ENCODE measurements around the gene UCK1.

UCK1 gene

DNA sequence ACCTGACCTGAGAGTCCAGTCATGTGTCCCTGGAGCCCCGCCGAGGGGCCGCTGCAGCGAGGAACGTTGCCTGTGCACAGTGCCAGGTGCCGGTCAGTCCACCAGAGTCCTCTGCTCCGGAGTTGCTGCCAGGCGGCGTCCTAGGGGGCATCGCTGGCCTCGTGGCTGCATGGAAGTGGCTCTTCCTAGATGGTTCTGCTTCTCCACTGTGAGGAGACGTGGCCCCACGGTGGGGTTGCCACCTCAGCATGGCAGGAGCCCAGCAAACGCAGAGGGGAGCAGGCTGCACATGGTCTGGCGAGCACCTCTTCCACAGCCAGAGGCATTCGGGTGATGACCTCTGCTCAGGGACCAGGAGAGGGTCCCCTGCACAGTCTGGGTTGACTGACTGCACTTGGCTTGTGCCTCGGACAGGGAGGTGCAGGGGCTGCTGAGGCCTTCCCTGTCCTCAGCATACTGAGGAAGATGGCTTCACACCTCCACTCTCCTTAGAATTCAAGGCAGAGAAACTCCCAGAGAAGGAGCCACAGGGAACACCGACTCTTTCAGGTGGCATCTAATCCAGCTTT lies 54.2 kb downstream of the UCK1 start:
- ATAC-seq (ENCODE audit: low read depth) (no peak), DNase-seq (ENCODE audit: low spot score in 2 of 2) (no peak)
- H3K27me3 Mint-ChIP-seq: no peaks in the 10 kb centered on the region
- H3K4me1 Mint-ChIP-seq: no peaks in the 10 kb centered on the region
- H3K27ac Mint-ChIP-seq: no peak overlapping the region
- no peaks in the 10 kb centered on the region for H3K9me3 Mint-ChIP-seq
- no peak overlapping the region for H3K4me3 Mint-ChIP-seq
- H3K36me3 Mint-ChIP-seq: peaks cover 37% of the 10 kb centered on the region

DNA sequence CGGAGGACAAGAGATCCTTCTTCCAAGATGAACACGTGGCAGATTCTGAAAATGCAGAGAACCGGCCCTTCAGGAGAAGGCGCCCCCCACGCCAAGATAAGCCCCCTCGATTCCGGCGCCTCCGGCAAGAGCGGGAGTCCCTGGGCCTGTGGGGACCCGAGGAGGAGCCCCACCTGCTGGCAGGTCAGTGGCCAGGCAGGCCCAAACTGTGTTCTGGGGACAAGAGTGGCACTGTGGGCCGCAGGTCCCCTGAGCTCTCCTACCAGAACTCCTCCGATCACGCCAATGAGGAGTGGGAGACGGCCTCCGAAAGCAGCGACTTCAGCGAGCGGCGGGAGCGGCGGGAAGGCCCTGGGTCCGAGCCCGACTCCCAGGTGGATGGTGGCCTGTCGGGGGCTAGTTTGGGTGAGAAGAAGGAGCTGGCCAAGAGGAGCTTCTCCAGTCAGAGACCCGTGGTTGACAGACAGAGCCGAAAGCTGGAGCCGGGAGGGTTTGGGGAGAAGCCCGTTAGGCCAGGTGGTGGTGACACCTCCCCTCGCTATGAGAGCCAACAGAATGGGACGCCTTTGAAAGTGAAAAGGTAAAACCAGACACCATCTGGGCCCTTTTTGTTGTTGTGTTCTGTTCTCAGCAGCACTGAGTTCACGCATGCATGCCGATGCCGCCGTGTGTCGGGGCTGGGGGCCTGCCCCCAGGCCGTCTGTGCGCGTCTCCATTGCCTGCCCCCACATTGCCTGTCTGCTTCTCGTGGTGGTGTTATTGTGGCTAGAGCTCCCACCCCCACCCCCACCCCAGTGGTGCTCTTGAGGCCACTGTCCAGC lies 54.9 kb downstream of the UCK1 start:
- Mint-ChIP-seq H3K9me3 (no peaks in the 10 kb centered on the region), H3K27me3 (no peaks in the 10 kb centered on the region), H3K4me1 (no peaks in the 10 kb centered on the region), H3K27ac (no peak overlapping the region), H3K36me3 (peaks cover 41% of the 10 kb centered on the region), H3K4me3 (no peak overlapping the region)
- ATAC-seq (ENCODE audit: low read depth): no peak
- DNase-seq (ENCODE audit: low spot score in 2 of 2): no peak

DNA sequence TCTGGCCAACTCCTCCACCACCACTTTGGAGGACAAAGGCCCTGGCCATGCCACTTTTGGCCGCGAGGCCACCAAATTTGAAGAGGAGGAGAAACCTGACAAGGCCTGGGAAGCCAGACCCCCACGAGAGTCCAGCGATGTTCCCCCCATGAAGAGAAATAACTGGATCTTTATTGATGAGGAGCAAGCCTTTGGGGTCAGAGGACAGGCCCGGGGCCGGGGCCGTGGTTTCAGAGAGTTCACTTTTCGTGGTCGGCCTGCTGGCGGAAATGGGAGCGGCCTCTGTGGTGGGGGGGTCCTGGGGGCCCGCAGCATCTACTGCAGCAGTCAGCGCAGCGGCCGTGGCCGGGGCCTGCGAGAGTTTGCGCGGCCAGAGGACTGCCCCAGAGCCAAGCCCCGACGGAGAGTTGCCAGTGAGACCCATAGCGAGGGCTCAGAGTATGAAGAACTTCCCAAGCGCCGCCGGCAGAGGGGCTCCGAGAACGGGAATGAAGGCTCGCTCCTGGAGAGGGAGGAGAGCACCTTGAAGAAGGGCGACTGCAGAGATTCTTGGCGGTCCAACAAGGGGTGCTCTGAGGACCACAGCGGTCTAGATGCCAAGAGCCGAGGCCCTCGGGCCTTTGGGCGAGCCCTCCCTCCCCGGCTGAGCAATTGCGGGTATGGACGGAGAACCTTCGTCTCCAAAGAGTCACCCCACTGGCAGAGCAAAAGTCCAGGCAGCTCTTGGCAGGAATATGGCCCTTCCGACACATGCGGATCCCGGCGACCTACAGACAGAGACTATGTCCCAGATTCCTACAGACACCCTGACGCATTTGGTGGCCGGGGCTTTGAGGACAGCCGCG lies 55.7 kb downstream of the UCK1 start:
- H3K36me3 Mint-ChIP-seq: peaks cover 45% of the 10 kb centered on the region
- no peak for DNase-seq (ENCODE audit: low spot score in 2 of 2)
- no peak overlapping the region for H3K27ac Mint-ChIP-seq
- H3K9me3 Mint-ChIP-seq: no peaks in the 10 kb centered on the region
- H3K4me1 Mint-ChIP-seq: no peaks in the 10 kb centered on the region
- no peak for ATAC-seq (ENCODE audit: low read depth)
- H3K4me3 Mint-ChIP-seq: no peak overlapping the region
- no peaks in the 10 kb centered on the region for H3K27me3 Mint-ChIP-seq

DNA sequence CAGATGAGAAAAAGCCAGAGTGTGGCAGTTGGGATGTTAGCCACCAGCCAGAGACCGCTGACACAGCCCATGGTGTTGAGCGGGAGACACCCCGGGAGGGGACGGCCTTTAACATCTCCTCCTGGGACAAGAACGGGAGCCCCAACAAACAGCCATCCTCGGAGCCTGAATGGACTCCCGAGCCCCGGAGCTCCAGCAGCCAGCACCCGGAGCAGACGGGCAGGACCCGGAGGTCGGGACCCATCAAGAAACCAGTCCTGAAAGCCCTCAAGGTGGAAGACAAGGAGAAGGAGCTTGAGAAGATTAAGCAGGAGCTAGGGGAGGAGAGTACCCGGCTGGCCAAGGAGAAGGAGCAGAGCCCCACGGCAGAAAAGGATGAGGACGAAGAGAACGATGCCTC lies 56.4 kb downstream of the UCK1 start:
- DNase-seq (ENCODE audit: low spot score in 2 of 2) (no peak), ATAC-seq (ENCODE audit: low read depth) (no peak)
- no peaks in the 10 kb centered on the region for H3K9me3 Mint-ChIP-seq
- no peak overlapping the region for H3K27ac Mint-ChIP-seq
- peaks cover 50% of the 10 kb centered on the region for H3K36me3 Mint-ChIP-seq
- no peaks in the 10 kb centered on the region for H3K27me3 Mint-ChIP-seq
- no peak overlapping the region for H3K4me3 Mint-ChIP-seq
- H3K4me1 Mint-ChIP-seq: no peaks in the 10 kb centered on the region

DNA sequence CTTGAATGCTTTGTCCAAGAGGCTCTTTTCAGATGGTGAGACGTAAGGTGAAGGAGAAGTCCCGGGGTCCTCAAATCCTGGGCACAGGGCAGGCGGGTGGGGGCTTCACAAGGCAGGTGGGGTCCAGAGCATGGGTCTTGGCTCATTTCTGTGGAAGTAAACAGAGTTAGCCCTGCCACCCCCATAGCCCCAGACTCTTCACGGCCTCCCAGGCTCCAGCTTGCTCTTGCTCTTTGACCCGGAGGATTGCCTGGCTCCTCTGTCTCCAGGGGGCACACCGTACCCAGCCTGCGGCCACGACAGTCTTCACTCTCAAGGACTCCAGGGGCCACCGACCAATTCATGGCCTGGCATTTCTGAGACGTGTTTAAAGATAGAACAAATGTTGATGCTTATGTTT lies 57.2 kb downstream of the UCK1 start:
- Mint-ChIP-seq H3K36me3 (peaks cover 47% of the 10 kb centered on the region), H3K9me3 (no peaks in the 10 kb centered on the region), H3K4me3 (no peak overlapping the region), H3K27me3 (no peaks in the 10 kb centered on the region), H3K27ac (no peak overlapping the region), H3K4me1 (no peaks in the 10 kb centered on the region)
- DNase-seq (ENCODE audit: low spot score in 2 of 2): no peak
- ATAC-seq (ENCODE audit: low read depth): no peak

Measured in memory B cell (primary cell).